ENCODE results near the gene CALR. TPM values are rescaled to one million over a fixed set of nuclear protein-coding genes. Genes with fewer than 3 reads are reported as not detected.

Gene CALR
- total RNA-seq = 1,348 and 1,646 TPM in 2 replicates

DNA sequence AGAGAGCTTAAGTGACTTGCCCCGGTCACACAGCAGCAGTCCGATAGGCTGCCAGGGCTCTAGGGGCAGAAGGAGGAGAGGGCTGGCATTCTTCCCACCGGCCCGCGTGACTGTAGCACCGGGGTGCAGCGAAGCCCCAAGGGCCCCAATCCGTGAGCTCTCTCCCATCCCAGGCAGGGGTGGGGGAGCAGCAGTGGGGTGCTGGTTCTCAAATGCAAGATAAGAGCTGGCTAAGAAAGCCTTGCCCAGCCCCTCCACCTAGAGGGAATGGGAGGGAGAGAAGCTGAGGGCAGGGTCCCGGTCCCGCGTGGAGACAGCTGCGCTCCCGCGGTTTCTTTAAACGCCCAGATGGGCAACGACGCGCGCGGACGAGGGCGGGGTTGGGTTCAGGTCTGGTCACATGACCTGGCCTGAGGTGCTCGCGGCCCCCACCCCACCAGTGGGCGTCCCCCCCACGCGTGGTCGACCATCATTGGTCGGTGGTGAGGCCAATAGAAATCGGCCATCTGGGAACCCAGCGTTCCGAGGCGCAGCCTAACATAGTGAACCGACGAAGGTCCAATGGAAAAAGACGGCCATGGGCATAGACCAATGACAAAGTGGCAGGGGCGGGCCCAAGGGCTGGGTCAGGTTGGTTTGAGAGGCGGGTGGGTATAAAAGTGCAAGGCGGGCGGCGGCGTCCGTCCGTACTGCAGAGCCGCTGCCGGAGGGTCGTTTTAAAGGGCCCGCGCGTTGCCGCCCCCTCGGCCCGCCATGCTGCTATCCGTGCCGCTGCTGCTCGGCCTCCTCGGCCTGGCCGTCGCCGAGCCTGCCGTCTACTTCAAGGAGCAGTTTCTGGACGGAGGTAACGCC, at the start of gene CALR:
TSS of gene CALR (plus strand) at position 683 of the 852 bp plus-strand sequence. CDS start at position 754, 71 bp downstream.

DNA sequence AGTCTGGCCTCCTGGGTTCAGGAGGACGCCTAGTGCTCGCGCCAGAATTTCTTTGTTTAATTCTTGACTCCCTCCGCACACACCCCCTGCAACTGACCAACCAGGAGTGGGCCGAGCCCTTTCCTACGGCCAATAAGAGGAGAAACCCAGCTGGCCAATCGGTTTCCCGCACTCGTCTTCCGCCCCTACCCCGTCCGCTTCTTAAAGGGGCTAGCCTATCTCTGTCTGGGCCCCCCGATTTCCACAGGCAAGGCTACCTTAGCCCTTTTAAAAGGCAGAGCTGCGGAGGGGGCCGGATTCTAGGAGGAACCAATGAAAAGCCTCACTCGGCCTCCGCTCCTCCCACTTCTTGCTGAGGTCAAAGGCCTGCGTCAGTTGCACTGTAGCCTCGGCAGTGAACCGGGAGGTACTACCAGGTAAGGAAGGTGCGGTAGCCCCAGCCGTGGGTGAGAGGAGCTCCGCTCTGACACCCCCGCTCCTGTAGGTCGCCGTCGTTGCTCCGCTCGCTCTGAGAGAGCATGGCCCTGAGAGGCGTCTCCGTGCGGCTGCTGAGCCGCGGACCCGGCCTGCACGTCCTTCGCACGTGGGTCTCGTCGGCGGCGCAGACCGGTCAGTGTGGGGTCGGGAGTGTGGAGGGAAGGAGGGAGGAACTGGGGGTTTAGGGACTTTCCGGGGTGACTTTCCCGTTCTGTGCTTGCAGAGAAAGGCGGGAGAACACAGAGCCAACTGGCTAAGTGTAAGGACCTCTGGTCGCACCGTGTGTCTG, 47.4 kb upstream of the CALR start, which contains the start of gene GCDH:
TSS of gene GCDH (plus strand) at position 374 of the 766 bp plus-strand sequence. CDS start at position 519, 145 bp downstream.

DNA sequence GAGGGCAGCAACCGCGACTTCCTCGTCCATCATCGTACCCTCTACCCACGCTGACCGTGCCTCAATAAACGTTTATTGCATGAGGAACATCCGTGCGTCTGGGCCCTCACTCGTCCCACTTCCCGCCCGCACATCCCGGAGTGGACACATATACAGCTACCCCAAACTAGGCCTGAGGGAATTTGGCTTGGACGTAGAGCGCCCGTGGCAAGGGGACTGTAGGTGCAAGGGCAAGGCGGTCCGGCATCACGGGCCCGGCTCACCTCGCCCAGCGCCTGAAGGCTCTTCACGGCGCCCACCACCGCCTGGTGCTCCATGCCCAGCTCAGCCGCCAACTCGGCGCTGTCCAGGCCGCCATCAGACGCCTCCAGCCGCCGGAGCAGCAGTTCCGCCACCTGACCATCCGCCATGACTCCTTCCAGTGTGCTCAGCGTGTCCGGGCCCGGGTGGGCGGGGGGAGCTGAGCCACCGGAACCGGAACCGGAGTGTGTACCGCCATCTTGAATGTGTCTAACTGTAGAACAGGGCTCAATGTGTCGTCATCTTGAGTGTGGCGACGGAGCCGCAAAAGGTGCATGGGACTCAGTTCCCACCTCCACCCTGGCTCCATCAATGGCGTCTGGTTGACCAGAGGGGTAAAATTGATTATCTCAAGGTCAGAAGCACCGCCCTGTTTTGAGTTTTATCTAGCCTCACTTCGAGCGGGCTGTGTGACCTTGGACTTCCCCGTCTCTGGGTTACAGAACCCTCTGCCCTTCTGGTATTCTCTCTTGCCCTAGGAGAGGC, 4.9 kb upstream of the CALR start, which contains the start of gene FARSA:
TSS of gene FARSA (minus strand) at position 425 of the 786 bp plus-strand sequence. CDS start at position 410, 15 bp downstream.

DNA sequence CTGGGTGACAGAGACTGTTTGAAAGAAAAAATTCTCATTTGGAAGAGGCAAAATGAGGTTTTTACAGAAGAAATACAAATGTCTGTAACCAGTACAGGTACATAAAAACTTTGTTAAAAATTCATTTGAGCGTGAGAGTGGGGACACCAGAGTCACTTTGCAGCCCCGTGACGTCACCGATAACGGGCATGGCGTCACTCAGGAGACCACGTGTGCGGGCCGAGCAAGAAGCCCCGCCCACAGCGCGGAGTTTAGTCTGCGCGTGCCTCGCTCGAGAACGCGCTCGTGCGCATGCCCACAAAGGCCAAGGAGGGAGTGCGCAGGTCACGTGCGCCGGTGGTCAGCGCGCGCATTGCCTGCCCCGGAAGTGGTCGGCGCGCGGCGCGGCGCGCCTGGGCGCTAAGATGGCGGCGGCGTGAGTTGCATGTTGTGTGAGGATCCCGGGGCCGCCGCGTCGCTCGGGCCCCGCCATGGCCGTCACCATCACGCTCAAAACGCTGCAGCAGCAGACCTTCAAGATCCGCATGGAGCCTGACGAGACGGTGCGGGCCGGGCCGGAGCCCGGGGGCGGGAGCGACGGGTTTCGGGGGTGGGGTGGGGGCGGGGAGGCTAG, 7.2 kb downstream of the CALR start, which contains the start of gene RAD23A:
TSS of gene RAD23A (plus strand) at position 384 of the 613 bp plus-strand sequence. CDS start at position 471, 87 bp downstream.

DNA sequence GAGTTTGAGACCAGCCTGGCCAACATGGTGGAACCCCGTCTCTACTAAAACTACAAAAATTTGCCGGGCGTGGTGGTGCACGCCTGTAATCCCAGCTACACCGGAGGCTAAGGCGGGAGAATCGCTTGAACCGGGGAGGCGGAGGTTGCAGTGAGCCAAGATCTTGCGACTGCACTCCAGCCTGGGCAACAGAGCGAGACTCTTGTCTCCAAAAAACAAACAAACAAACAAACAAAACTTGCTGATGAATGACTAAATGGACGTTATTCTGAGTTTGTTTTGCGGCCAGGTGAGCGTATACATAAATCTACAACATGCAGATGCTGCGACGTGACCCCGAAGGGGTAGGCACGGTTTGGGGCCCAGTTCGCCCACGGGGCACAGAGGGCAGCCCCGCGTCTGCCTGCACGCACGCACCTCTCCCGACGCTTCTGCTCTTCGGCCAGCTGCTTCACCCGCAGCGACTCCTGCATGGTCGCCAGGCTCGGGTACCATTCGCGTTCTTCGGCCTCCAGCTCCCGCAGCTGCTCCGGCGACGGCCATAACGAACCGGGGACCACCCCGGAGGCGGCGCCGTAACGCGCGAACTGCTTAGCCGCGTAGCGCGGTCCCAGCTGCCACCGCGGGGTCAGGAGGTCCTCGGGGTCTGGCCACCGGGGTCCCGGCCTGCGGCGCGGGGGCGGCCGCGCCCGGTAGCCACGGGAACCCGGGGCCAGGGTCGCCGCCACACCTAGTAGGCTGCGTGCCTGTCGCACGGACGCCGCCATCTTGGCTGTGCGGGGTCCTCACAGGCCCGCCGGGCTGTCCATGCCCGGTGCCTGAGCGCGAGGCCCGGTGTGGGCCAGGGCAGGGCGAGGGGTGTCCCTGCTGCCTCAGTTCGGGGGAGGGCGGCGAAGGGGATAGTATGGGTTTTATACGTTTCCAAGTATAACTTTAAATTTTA, 18.3 kb downstream of the CALR start, which contains the start of gene GADD45GIP1:
TSS of gene GADD45GIP1 (minus strand) at position 778 of the 943 bp plus-strand sequence. CDS start at position 767, 11 bp downstream.

DNA sequence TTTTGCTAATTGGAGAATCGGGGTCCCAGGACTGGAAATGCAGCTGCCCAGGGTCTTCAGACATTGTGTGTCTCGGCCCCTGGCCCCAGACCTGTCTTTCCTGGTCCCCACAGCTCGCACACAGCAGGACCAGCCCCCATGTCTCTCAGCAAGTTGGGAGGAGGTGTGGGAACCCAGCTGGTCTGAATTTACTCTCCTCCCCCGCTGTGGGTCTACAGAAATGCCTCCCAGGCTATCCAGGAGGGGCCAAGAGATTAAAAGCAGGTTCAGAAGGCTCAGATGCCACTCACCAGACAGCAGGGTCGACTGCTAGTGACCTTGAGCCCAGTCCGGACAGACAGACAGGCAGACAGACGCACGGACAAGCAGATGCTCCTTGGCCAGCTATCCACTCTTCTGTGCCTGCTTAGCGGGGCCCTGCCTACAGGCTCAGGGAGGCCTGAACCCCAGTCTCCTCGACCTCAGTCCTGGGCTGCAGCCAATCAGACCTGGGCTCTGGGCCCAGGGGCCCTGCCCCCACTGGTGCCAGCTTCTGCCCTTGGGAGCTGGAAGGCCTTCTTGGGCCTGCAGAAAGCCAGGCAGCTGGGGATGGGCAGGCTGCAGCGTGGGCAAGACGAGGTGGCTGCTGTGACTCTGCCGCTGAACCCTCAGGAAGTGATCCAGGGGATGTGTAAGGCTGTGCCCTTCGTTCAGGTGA, 31.0 kb downstream of the CALR start, which contains the start of gene DAND5:
TSS of gene DAND5 (plus strand) at position 285 of the 697 bp plus-strand sequence. CDS start at position 370, 85 bp downstream.

Other genes starting within 250 kb of the CALR start
- 4.4 and 5.5 TPM in 2 replicates for gene FBXW9, start 242.0 kb upstream of the CALR start, total RNA-seq
- gene TNPO2, start 214.7 kb upstream of the CALR start, total RNA-seq = 20.9 and 53.7 TPM in 2 replicates
- 142 and 167 TPM in 2 replicates for gene TRIR, start 203.9 kb upstream of the CALR start, total RNA-seq
- gene GET3, start 201.1 kb upstream of the CALR start, total RNA-seq = 66.6 and 79.8 TPM in 2 replicates
- not detected in 2 replicates for gene BEST2, start 186.8 kb upstream of the CALR start, total RNA-seq
- gene HOOK2, start 163.1 kb upstream of the CALR start, total RNA-seq = 7.4 and 19.0 TPM in 2 replicates
- 36.8 and 49.2 TPM in 2 replicates for gene JUNB, start 147.1 kb upstream of the CALR start, total RNA-seq
- gene PRDX2, start 136.8 kb upstream of the CALR start, total RNA-seq = 164 and 210 TPM in 2 replicates
- not detected in 2 replicates for gene THSD8, start 136.5 kb upstream of the CALR start, total RNA-seq
- gene RNASEH2A, start 132.0 kb upstream of the CALR start, total RNA-seq = 19.6 and 25.7 TPM in 2 replicates
- not detected in 2 replicates for gene RTBDN, start 104.0 kb upstream of the CALR start, total RNA-seq
- 0.16 and 1.0 TPM in 2 replicates for gene MAST1, start 100.1 kb upstream of the CALR start, total RNA-seq
- 15.4 and 19.4 TPM in 2 replicates for gene DNASE2, start 57.2 kb upstream of the CALR start, total RNA-seq
- 0.06 TPM in 1 of 2 replicates, not detected in the other for gene KLF1, start 51.4 kb upstream of the CALR start, total RNA-seq
- gene GCDH, start 47.4 kb upstream of the CALR start, total RNA-seq = 16.0 and 21.7 TPM in 2 replicates
- gene SYCE2, start 19.3 kb upstream of the CALR start, total RNA-seq = 0.44 and 0.49 TPM in 2 replicates
- gene FARSA, start 4.9 kb upstream of the CALR start, total RNA-seq = 44.8 and 67.8 TPM in 2 replicates
- 51.8 and 102 TPM in 2 replicates for gene RAD23A, start 7.3 kb downstream of the CALR start, total RNA-seq
- 20.0 and 20.4 TPM in 2 replicates for gene GADD45GIP1, start 18.6 kb downstream of the CALR start, total RNA-seq
- under 0.01 and 0.06 TPM in 2 replicates for gene DAND5, start 31.0 kb downstream of the CALR start, total RNA-seq
- 2.1 and 13.0 TPM in 2 replicates for gene NFIX, start 56.9 kb downstream of the CALR start, total RNA-seq
- gene LYL1, start 164.2 kb downstream of the CALR start, total RNA-seq = 23.5 and 32.2 TPM in 2 replicates
- gene TRMT1, start 178.1 kb downstream of the CALR start, total RNA-seq = 22.3 and 40.7 TPM in 2 replicates
- gene NACC1, start 179.7 kb downstream of the CALR start, total RNA-seq = 39.0 and 57.4 TPM in 2 replicates
- gene STX10, start 211.8 kb downstream of the CALR start, total RNA-seq = 51.8 and 72.5 TPM in 2 replicates
- gene IER2, start 211.8 kb downstream of the CALR start, total RNA-seq = 16.4 and 23.8 TPM in 2 replicates